ENCODE measurements around the gene GKN1. TPM values are rescaled to one million over a fixed set of nuclear protein-coding genes. Genes with fewer than 3 reads are reported as not detected.

GKN1 gene
- total RNA-seq, 1 experiment from 2014 or later: not detected

DNA sequence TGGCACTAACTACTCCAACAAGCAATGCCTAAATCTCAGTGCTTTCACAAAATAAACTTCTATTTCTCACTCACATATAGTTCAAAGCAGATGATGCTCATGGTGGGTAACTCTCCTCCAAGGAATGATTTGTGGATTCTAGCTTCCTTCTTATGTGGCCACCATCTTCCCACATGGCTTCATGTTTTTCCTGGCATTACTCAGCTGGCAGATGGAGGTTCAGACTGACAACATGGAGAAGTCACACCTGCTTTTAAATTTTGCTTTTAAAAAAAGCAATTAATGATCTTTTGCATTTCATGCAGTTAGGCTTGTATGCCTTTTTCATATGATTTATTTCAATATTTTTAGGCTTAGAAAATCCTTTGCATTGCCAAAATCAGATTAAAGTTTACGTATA lies 15.4 kb upstream of the GKN1 start:
- DNase-seq (ENCODE audit: low spot score): no peak

DNA sequence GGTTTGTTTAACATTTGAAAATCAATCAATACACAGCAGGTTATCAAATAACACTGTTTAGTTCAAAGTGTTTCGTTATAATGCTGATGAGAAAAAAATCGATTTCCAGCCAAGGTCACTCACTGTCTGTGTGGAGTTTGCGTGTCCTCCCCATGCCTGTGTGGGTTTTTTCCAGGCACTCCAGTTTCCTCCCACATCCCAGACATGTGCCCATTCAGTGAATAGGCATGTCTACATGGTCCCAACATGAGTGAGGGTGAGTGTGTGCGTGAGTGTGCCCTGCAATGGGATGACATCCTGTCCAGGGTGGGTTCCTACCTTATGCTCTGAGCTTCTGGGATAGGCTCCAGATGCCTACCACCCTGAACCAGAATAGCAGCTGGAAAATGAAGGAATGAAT lies 13.1 kb upstream of the GKN1 start:
- DNase-seq (ENCODE audit: low spot score): no peak

DNA sequence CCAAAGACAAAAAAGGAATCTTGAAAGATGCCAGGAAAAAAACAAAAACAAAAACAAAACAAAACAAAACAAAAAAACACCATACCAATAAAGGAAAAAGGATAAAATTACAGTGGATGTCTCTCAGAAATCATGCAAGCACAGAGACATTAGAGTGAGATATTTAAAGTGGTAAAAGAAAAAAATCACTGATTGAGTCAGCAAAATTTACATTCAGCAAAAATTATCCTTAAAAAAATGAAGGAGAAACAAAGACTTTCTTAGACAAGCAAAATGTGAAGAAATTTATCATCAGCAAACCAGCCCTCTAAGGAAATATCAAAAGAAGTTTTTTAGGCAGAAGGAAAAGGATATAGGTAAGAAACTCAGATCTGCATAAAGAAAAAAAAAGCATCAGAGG lies 10.2 kb upstream of the GKN1 start:
- DNase-seq (ENCODE audit: low spot score): no peak

DNA sequence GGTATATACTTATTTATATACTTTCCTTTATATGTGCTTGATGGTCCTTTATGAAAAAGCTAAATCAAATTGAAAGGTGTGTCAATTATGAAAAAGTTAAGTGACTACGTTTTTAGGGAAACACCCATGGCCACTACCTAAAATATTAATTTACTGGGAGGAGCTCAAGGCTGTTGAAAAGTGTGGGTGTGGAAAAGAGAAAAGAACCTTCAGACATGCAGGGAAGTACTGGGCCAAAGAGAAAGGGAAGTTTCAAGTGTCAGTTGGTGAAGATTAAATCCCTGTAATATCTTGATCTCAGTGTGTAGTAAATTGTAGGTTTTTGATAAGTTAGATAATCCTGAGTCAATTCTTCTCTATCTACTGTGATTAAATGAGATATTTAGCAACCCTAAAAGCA lies 6.2 kb upstream of the GKN1 start:
- DNase-seq (ENCODE audit: low spot score): no peak

DNA sequence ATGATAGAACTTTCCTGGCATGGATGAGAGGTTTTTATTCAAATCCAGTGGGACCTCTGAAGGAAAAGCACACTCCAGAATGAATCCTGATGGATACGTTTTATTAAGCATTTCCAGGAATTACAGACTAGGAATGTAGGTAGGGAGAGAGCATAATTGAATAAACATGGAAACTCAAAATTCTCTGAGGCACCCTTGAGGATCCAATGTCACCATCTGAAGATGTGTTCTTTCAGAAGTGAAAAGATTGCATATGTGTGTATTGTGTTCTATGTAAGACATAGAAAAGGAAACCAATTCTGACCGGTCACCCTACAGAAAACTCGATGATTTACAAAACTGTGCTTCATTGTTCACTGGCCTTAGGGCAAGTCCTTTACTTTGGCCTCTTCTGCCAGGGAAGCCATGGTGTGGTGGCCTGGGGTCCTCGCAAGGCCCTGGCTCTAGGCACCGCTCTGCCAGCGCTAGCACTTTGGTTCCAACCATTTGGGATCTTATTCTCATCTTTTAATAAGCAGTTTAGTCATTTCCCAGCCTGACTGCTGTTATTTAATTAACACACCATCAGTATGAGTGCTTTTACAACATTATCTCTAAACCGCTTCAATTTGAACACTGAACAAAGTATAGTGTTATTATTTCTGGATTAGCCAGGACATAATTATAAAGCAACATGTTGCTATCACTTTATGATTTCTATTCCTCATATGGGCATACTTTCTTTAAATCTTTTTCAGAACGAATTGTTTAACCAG lies 4.5 kb upstream of the GKN1 start:
- no peak for DNase-seq (ENCODE audit: low spot score)

DNA sequence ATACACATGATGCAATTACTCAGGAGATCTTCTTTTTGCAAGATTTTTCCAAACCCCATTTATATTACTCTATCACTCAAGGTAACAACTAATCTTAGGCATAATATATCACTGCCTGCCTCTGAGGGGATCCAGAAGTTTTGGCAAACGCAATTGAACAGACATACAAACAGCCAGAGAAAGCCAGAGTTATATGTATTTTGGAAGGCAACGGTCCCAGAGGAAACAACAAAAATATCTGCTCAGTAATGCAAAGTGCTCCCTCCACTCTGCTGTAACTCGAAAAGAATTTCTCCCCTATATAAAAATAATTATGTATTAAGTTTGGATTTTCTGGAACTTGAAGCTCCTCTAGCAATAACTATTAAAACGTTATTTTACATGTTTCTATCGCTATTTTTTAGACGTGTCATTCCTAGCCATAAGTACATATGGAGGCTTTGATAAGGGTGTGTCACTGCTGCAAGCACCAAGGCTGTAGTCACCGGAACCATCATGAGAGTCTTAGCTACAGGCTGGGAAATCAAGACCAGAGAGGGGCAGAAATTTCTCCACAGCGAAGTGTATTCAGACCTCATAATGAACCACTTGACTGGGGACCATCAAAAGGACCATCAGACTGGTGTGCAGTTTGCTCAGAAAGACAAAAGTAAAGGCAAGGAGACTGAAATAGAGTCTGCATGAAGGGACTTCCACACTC lies 3.7 kb upstream of the GKN1 start:
- no peak for DNase-seq (ENCODE audit: low spot score)

DNA sequence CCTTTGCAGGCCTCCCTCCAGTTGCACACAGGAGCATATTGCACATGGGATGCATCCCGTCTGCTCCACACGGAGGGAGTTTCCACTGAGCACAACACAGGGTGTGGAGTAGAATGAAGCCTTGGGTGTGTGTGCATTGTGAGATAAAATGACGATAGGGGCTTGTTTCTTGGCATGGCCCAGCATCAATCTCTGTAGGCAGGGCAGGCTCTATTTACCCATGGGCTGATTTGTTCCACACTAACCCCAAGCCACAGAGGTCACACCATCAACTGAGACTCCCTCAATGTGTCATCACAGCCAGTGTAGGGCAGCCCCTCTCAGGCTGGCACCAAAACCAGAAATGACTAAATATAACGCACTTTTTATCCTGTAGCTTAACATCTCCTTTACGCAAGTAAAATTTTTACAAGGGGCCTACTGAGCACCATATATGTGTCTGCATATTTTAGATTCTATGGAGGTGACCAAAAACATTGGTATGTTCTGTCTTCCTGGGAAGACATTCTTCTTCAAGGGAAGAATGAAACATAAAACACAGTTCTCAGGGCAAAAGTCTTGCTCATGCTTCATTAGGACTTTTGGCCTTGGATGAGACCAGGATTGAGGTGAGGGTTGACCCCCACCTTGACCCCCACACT lies 2.7 kb upstream of the GKN1 start:
- DNase-seq (ENCODE audit: low spot score): peak; percentile 98

DNA sequence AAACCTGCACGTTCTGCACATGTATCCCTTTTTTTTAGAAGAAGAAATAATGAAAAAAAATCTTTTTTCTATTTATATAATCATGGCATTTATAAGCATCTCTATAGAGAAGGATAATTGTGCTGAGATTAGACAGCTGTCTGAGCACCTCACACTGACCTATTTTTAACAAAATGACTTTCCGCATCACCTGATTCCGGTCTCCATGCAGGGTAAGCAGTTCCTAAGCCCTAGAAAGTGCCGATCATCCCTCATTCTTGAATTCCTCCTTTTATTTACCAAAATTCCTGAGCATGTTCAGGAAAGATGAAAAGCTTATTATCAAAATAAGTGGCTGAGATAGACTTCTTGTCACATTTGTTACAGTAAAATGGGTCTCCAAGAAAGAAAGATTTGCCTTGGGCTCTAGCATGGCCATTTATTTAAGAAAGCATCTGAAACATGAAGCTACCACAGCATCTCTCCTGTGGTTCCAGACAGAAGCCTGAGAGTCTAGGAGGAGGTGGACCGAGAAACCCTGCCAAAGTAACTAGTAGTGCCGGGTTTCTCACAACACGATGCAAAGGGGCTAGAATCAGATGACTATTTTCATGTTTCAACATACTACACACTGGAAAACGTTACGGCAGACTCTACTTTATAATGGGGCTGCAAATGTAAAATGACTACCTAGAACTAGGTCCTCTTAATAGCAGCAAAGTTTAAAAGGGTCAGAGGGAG lies 670 bp downstream of the GKN1 start:
- no peak for DNase-seq (ENCODE audit: low spot score)

DNA sequence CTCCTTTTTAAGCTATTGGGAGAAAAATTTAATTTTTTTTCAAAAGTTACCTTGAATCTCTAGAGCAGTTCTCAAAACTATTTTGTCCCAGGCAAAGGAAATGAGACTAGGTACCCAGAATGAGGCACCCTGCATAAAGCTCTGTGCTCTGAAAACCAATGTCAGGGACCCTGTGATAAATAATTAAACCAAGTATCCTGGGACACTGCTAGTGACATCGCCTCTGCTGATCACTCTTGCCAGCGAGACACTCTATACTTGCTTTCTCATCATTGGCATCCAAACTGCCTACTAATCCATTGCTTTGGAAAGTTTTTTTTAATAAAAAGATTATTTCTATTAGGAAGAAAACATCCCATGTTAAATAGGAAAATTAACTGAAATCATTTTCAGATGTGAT lies 1.4 kb downstream of the GKN1 start:
- no peak for DNase-seq (ENCODE audit: low spot score)

DNA sequence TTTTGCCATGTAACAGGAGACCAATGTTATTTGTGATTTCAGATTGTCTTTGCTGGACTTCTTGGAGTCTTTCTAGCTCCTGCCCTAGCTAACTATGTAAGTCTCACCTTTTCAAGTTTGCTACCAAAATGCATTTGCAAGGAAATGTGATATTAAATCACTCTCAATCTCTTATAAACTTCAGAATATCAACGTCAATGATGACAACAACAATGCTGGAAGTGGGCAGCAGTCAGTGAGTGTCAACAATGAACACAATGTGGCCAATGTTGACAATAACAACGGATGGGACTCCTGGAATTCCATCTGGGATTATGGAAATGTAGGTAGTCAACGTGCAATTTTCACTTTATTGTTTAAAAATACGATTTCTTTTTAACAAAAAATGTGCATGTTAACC lies 3.0 kb downstream of the GKN1 start:
- DNase-seq (ENCODE audit: low spot score): no peak

DNA sequence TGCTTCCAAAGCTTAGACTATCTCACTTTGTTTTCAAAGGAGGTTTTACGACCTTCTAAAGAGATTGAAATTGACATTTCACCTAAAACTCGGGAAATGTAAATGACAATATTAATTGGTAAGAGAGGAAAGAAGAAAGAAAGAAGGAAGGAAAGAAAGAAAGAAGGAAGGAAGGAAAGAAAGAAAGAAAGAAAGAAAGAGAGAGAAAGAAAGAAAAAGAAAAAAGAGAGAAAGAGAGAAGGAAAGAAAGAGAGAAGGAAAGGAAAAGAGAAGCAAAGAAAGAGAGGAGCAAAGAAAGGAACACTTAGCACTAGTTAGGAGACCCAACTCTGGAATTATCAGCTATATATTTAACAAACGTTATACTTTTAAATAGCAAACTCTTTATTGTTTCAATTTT lies 3.7 kb downstream of the GKN1 start:
- no peak for DNase-seq (ENCODE audit: low spot score)

DNA sequence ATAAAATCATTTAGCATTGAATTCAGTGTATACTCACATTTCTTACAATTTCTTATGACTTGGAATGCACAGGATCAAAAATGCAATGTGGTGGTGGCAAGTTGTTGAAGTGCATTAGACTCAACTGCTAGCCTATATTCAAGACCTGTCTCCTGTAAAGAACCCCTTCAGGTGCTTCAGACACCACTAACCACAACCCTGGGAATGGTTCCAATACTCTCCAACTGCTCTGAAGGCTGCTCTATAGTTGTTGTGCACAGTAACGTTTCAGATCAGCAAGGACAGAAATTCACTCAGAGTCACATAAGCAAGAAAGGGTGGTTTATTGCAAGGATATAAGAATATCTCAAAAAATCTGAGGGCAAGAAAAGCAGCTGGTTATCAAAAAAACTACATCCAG lies 6.5 kb downstream of the GKN1 start:
- DNase-seq (ENCODE audit: low spot score): peak; percentile 29

DNA sequence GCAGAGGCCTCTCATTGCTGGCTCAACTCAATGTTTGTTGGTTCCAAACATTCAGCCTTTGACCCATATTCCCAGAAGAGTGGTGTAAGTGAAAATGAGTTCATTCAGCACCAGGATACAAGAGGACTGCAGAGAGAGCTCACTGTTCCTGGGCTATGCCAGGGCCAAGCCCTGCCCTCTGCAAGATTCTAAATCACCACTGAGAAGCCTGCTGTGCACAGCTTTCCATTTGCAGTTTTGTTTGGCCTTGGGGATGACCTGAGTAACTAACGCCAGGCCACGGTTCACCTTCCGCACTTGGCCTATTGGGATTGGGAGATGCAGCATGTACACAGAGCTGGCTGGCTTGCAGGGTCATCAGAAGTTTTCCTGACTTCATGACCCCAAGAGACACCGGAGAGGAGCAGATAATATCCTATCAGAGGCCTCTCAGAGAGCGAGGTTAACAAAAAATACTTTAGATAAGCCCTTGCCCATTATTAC lies 12.6 kb downstream of the GKN1 start:
- no peak for DNase-seq (ENCODE audit: low spot score)

DNA sequence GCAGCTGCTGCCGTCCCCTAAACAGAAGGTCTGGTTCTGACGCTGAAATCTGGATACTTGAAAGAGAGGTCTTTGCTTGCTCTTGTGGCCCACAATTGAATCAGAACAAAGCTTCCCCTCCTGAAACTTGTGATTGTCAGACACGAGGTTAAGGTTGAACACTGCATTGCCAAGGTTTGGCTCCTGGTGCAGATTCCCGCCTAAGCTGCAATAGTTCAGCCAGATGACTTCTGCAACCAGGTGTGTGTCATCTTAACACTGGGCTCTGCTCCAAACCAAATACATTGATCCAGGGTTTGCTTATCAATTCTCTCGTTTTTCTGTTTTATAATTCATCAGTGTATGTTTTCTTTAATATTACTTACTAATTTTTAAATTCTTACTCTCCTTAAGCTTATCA lies 14.6 kb downstream of the GKN1 start:
- DNase-seq (ENCODE audit: low spot score): no peak

DNA sequence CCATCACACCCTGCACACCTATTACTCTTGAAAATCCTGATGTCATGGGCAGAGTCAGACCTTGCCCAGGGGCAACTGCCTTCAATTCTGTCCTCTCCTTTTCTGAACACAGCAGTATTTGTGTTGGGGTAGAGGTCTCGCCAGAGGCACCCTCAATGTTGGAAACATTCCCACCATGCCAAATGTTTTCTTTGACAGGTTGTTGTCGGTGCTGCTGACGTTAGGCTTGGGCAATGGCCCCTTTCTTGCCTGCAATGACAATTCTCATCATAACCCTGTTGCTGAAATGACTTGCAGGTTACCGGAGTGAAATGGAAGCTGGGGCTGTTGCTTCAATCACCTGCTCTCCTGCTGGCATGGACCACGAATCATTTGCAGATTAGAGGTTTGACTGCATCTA lies 17.9 kb downstream of the GKN1 start:
- no peak for DNase-seq (ENCODE audit: low spot score)

DNA sequence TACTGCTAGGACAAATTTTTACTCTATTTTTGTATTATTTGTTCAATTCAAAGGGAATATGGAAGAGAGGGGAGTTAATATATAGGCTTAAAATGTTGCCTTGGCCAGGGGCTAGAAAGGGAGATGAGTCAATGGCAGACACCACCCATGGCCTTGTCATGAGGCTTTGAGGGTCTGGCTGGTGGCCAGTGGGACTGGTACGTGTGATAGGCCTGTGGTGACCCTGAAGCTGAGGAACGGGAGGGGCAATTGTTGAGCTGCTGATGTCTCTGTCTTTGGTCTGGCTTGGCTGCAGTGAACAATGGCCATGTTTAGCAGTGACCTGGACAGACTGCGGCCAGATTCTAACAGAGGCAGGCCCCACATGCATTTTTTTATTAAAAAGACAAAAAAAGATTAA lies 18.5 kb downstream of the GKN1 start:
- DNase-seq (ENCODE audit: low spot score): no peak

DNA sequence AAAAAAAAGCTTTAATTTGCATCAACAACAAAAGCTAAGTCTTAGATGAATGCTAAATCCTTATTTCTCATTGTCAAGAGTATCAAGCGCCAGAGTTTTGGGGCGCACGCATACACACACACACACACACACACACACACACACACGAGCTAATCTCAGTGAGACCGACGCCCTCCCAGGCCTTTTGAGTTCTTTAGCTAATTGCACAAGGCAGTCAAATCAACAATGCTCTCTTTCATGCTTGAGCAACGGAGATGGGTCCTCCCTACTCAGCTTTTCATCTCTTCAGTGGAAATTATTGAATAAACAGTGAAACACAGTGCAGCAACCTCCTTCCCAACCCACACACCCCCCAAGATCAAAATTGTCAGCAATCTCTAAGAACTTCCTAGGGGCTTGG lies 19.2 kb downstream of the GKN1 start:
- DNase-seq (ENCODE audit: low spot score): no peak

DNA sequence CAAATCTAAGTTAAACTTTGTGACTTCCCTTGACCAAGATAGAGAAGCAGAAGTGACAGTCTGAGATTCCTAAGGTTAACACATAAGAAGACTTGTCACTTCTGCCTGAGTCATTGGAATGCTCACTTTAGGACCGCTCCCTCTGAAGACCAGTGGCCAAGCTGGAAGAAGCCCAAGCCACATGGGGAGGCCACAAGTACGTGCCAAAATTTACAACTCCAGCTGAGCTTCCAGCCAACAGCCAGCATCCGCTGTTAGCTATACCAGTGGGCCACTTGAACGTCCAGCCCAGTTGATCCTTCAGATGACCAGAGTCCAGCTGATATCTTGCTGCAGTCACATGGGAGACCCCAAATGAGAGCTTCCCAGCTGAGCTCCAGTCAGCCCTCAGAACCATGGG lies 20.4 kb downstream of the GKN1 start:
- DNase-seq (ENCODE audit: low spot score): peak; percentile 95

DNA sequence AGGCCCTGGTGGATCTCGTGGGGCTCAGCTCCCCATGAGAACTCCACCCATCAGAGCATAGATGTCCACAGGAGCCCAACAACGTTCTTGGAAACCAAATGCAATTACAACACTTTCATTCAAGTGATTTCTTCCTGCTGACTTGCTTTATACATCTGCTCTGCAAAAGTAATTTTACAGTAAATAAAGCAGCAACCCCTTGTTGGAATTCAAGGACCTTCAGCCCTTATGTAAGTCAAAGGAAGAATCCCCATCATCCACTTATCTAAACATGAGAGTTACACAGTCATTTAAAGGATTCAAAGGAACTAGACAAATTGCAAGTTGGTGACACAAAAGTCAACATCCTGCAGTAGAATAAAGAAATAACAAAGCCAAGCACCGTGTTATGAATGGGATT lies 21.5 kb downstream of the GKN1 start:
- no peak for DNase-seq (ENCODE audit: low spot score)

DNA sequence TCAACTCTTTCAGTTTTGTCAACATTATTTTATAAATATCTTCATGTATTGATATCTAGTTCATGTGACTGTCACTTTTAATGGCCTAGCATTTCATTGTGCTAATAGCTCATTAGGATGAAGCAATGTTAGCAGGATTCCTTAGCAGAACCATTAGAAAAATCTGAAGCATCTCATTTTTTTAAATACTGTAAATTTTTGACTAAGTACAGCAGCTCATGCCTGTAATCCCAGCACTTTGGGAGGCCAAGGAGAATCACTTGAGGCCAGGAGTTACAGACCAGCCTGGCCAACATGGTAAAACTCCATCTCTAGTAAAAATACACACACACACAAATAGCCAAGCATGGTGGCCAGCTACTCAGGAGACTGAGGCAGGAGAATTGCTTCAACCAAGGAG lies 23.0 kb downstream of the GKN1 start:
- DNase-seq (ENCODE audit: low spot score): no peak

DNA sequence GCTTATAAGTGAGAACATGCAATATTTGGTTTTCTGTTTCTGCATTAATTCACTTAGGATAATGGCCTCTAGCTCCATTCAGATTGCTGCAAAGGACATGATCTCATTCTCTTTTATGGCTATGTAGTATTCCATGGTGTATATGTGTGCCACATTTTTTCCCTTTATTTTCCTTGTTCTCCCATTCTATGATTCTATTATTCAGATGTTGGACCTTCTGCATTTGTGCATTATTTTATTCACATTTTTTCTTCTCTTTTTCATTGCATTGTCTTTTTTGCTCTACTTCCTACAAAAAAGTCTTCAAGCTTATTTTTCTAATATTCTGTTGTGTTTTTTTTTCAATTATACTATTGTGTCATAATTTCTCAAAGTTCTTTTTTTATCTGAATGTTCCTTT lies 27.4 kb downstream of the GKN1 start:
- no peak for DNase-seq (ENCODE audit: low spot score)

DNA sequence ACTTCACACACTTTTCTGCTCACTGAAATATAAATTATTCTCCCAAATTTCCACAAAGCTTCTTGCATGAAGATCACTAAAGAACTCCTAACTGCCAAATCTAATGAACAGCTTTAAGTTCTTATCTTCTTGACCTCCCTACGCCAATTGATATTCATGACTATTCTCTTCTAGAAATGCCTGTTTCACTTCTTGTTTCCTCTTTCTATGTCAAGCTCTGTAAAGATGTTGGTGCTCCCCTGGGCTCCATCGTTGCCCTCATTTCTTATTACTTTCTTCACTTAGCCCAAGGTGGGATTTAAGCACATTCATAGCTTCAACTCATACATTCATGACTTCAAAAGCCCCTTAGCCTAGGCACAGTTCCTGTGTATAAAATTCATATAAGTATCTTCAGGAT lies 29.3 kb downstream of the GKN1 start:
- no peak for DNase-seq (ENCODE audit: low spot score)
